ENCODE data around the gene DYNC1LI1. TPM values are rescaled to one million over a fixed set of nuclear protein-coding genes. Genes with fewer than 3 reads are reported as not detected.

Gene DYNC1LI1
- total RNA-seq, 1 experiment from 2014 or later: 56.2 TPM

GRCh38 chr3:32540899-32541298, 29.8 kb downstream of the DYNC1LI1 start:
- TF ChIP-seq, protein P1, sequence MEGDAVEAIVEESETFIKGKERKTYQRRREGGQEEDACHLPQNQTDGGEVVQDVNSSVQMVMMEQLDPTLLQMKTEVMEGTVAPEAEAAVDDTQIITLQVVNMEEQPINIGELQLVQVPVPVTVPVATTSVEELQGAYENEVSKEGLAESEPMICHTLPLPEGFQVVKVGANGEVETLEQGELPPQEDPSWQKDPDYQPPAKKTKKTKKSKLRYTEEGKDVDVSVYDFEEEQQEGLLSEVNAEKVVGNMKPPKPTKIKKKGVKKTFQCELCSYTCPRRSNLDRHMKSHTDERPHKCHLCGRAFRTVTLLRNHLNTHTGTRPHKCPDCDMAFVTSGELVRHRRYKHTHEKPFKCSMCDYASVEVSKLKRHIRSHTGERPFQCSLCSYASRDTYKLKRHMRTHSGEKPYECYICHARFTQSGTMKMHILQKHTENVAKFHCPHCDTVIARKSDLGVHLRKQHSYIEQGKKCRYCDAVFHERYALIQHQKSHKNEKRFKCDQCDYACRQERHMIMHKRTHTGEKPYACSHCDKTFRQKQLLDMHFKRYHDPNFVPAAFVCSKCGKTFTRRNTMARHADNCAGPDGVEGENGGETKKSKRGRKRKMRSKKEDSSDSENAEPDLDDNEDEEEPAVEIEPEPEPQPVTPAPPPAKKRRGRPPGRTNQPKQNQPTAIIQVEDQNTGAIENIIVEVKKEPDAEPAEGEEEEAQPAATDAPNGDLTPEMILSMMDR (conservative IDR thresholded peaks at IDR 0.05): no peak
- Histone ChIP-seq H3K4ac (ENCODE audit: low read depth, low read length) (no peak overlapping the region), H2BK120ac (ENCODE audit: low read depth, low read length, poor library complexity, severe bottlenecking) (no peak overlapping the region), H3K23ac (ENCODE audit: insufficient read length, low read depth, low read length) (no peak overlapping the region), H3K23me2 (ENCODE audit: insufficient read length, low read depth, low read length, poor library complexity, severe bottlenecking) (no peaks in the 10 kb centered on the region), H3K56ac (ENCODE audit: insufficient read length, low read depth, low read length) (no peak overlapping the region), H3K27ac (ENCODE audit: insufficient read length, low read depth, low read length) (no peak overlapping the region), H2BK15ac (ENCODE audit: low read depth, low read length) (no peak overlapping the region), H2AFZ (ENCODE audit: low read length) (no peak overlapping the region), H3K14ac (ENCODE audit: insufficient read depth, low read length) (no peak overlapping the region), H4K20me1 (ENCODE audit: control insufficient read depth, insufficient read depth, insufficient read length) (no peaks in the 10 kb centered on the region), H2AK5ac (ENCODE audit: insufficient read length, low read length) (no peak overlapping the region), H4K5ac (ENCODE audit: insufficient read length, low read depth, low read length) (no peak overlapping the region), H2BK5ac (ENCODE audit: insufficient read length, low read length) (no peak overlapping the region), H2BK12ac (ENCODE audit: insufficient read length, low read depth, low read length) (no peak overlapping the region), H3K18ac (ENCODE audit: insufficient read length, low read depth, low read length) (no peak overlapping the region), H3K4me2 (ENCODE audit: insufficient read depth, insufficient read length, low read length) (no peak overlapping the region), H3T11ph (ENCODE audit: low read length) (no peak overlapping the region), H3K4me1 (ENCODE audit: insufficient read depth, low read length) (no peaks in the 10 kb centered on the region), H4K8ac (replicated peaks; ENCODE audit: insufficient read length, low read depth, low read length) (no peak overlapping the region), H3K27me3 (ENCODE audit: insufficient read depth, low read length) (no peaks in the 10 kb centered on the region), H2BK20ac (ENCODE audit: low read depth, low read length, poor library complexity, severe bottlenecking) (no peak overlapping the region), H3K9ac (ENCODE audit: extremely low read depth, insufficient read length, low read length) (no peak overlapping the region), H3K79me2 (ENCODE audit: insufficient read depth, low read length) (no peaks in the 10 kb centered on the region), H4K91ac (ENCODE audit: insufficient read length, low read depth, low read length) (no peak overlapping the region), H3K9me3 (ENCODE audit: control insufficient read depth, low read depth, low read length) (no peaks in the 10 kb centered on the region), H3K79me1 (ENCODE audit: insufficient read depth, low read depth, low read length, poor library complexity, severe bottlenecking) (peaks cover 4% of the 10 kb centered on the region)
- Mint-ChIP-seq H3K4me3 (no peak overlapping the region), H3K36me3 (ENCODE audit: insufficient read depth in 1 of 3, low read depth in 3 of 3) (peaks cover 8 to 43% (median 28%) of the 10 kb centered on the region in 3 experiments; a peak in 6 of 7 replicates), H3K4me1 (no peaks in the 10 kb centered on the region), H3K27me3 (ENCODE audit: low read depth) (no peaks in the 10 kb centered on the region), H3K27ac (no peak overlapping the region), H3K9me3 (no peaks in the 10 kb centered on the region)
- no CpG with 5 or more reads among the region's 4 CpGs for WGBS (ENCODE audit: extremely low coverage, insufficient read length, low lambda C conversion rate)
- no peak for DNase-seq

Measured in H9 (cell line).